D721Med (cell line): ENCODE data around the gene ELANE.

Experiments used
- DNase-seq: peaks from one replicate; pipeline ENCODE4 v3.0.0; 2011; ENCODE audit warnings: low spot score; ENCODE audit not compliant: insufficient read length
- FAIRE-seq: peaks from 2 replicates; lab custom pipeline; 2011; peaks lifted over from hg19 to GRCh38; lab: Jason Lieb, UNC
- TF ChIP-seq, protein P1 (sequence below): IDR thresholded peaks from 2 replicates; pipeline ENCODE4 v1.5.1; 2012; ENCODE audit warnings: mild to moderate bottlenecking, control low read depth; ENCODE audit not compliant: insufficient read depth; ENCODE audit errors: missing control alignments

ELANE gene

DNA sequence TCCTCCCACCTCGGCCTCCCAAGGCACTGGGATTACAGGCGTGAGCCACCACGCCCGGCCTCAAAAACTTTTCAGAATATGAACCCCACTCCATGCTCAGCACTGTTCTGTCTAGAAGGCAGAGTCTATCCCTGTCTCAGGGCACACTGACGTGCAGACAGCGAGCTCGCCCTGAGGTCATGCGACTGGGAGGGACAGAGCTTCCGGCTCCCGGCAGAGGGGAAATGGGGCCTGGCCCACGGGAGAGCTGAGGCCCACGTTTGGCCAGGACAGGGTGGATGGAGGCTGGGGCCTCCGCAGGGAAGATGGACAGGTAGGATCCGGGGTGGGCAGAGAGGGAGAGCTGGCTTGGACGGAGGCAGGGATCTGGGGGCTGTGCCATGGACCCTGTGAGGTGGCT, 27.2 kb upstream of the ELANE start:
- no peak for DNase-seq
- FAIRE-seq = no peak
- TF ChIP-seq, protein P1, sequence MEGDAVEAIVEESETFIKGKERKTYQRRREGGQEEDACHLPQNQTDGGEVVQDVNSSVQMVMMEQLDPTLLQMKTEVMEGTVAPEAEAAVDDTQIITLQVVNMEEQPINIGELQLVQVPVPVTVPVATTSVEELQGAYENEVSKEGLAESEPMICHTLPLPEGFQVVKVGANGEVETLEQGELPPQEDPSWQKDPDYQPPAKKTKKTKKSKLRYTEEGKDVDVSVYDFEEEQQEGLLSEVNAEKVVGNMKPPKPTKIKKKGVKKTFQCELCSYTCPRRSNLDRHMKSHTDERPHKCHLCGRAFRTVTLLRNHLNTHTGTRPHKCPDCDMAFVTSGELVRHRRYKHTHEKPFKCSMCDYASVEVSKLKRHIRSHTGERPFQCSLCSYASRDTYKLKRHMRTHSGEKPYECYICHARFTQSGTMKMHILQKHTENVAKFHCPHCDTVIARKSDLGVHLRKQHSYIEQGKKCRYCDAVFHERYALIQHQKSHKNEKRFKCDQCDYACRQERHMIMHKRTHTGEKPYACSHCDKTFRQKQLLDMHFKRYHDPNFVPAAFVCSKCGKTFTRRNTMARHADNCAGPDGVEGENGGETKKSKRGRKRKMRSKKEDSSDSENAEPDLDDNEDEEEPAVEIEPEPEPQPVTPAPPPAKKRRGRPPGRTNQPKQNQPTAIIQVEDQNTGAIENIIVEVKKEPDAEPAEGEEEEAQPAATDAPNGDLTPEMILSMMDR = no peak

GRCh38 chr19:825897-826644, 26.0 kb upstream of the ELANE start:
- FAIRE-seq = no peak
- no peak for DNase-seq
- TF ChIP-seq, protein P1 = no peak

- TF ChIP-seq, protein P1 = no peak
- no peak for FAIRE-seq
Observed at GRCh38 chr19:827314-827709, 24.8 kb upstream of the ELANE start.

DNA sequence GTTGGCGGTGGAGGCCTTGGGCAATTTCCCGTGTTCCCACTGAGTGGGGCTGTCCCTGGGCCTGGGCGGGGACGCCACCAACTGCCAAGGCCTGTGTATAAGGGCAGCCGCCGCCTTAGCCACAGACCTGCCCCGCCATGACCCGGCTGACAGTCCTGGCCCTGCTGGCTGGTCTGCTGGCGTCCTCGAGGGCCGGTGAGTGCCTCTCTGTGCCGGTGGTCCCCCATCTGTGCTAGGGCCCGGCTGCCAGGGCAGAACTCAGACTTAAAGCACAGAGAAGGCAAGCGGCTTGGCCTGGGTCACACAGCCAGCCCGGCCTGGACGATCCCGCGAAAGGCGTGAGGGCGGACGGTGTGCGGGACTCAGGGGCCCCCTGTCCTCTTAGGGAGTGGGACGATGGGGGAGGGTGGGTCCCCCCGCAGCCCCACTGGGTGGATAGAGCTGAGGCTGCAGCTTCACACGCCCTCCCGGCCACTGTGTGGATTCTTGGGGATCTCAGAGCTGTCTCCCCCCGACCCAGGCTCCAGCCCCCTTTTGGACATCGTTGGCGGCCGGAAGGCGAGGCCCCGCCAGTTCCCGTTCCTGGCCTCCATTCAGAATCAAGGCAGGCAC, 24.3 kb upstream of the ELANE start, which contains the start of gene AZU1:
Gene AZU1 (plus strand): TSS at position 128 of the 612 bp plus-strand sequence. CDS start 10 bp downstream, at position 138.
- no peak for DNase-seq

More at GRCh38 chr19:827314-827709, 24.8 kb upstream of the ELANE start:
- no peak for DNase-seq

GRCh38 chr19:829129-829758, 22.9 kb upstream of the ELANE start:
- DNase-seq = no peak
- TF ChIP-seq, protein P1 = no peak
- FAIRE-seq = no peak

More for the DNA sequence above, 24.3 kb upstream of the ELANE start, which contains the start of gene AZU1:
- TF ChIP-seq, protein P1 = no peak
- no peak for FAIRE-seq

- DNase-seq (no peak), FAIRE-seq (no peak)
- TF ChIP-seq, protein P1 = no peak
Observed at GRCh38 chr19:831407-832369, 20.4 kb upstream of the ELANE start.
